KMS-11 (cell line): ENCODE results near the gene LRIT2.

Experiments
- H2AFZ ChIP-seq: fragments of 200-600 bp; sonication (generic); 2 replicates; pipeline ENCODE4 v1.6.1; 2016; ENCODE audit warnings: antibody characterized with exemption, mixed run types, low read depth
- H3K27ac ChIP-seq: fragments of 200-600 bp; sonication (generic); 2 replicates; pipeline ENCODE4 v1.6.1; 2016; ENCODE audit warnings: mild to moderate bottlenecking, mixed run types
- H3K27me3 ChIP-seq: fragments of 200-600 bp; sonication (generic); 2 replicates; pipeline ENCODE4 v1.6.1; 2017; ENCODE audit warnings: mild to moderate bottlenecking, low read depth, mixed run types, moderate library complexity; ENCODE audit not compliant: insufficient read depth
- H3K36me3 ChIP-seq: fragments of 200-600 bp; sonication (generic); 2 replicates; pipeline ENCODE4 v1.6.1; 2017; ENCODE audit warnings: mild to moderate bottlenecking, mixed run types; ENCODE audit not compliant: insufficient read depth
- H3K4me1 ChIP-seq: fragments of 200-600 bp; sonication (generic); 2 replicates; pipeline ENCODE4 v1.6.1; 2016; ENCODE audit warnings: mild to moderate bottlenecking, low read depth, mixed run types; ENCODE audit not compliant: poor library complexity, severe bottlenecking
- H3K4me2 ChIP-seq: fragments of 200-600 bp; sonication (generic); 2 replicates; pipeline ENCODE4 v1.7.0; 2016; ENCODE audit warnings: mild to moderate bottlenecking, mixed run types
- H3K4me3 ChIP-seq: fragments of 200-600 bp; sonication (generic); IDR thresholded peaks from 2 replicates; pipeline ENCODE4 v1.6.1; 2017; ENCODE audit warnings: low read depth, low read length, mixed read lengths; ENCODE audit not compliant: insufficient read depth
- H3K79me2 ChIP-seq: fragments of 200-600 bp; sonication (generic); 2 replicates; pipeline ENCODE4 v1.6.1; 2016; ENCODE audit warnings: low read depth, mixed run types; ENCODE audit not compliant: insufficient read depth
- H3K9ac ChIP-seq: fragments of 200-600 bp; sonication (generic); 2 replicates; pipeline ENCODE4 v1.6.1; 2016; ENCODE audit warnings: mild to moderate bottlenecking, mixed run types
- H4K20me1 ChIP-seq: fragments of 200-600 bp; sonication (generic); 2 replicates; pipeline ENCODE4 v1.6.1; 2016; ENCODE audit warnings: mild to moderate bottlenecking, mixed run types; ENCODE audit not compliant: insufficient read depth
- TF ChIP-seq, protein P1 (sequence below): fragments of 200-600 bp; sonication (generic); conservative IDR thresholded peaks from 2 replicates; pipeline ENCODE4 v1.6.1; 2017; ENCODE audit warnings: low read depth, mild to moderate bottlenecking, antibody characterized with exemption, low read length, moderate library complexity, mixed read lengths

LRIT2 gene

GRCh38 chr10:84262190-84262956 is 37.0 kb upstream of the LRIT2 start:
- Histone ChIP-seq H2AFZ (no peak overlapping the region), H3K79me2 (no peaks in the 10 kb centered on the region), H3K27ac (no peak overlapping the region), H4K20me1 (no peaks in the 10 kb centered on the region), H3K4me1 (no peaks in the 10 kb centered on the region), H3K36me3 (no peaks in the 10 kb centered on the region), H3K27me3 (no peaks in the 10 kb centered on the region), H3K9ac (no peak overlapping the region), H3K4me2 (no peak overlapping the region), H3K4me3 (no peak overlapping the region)
- TF ChIP-seq, protein P1, sequence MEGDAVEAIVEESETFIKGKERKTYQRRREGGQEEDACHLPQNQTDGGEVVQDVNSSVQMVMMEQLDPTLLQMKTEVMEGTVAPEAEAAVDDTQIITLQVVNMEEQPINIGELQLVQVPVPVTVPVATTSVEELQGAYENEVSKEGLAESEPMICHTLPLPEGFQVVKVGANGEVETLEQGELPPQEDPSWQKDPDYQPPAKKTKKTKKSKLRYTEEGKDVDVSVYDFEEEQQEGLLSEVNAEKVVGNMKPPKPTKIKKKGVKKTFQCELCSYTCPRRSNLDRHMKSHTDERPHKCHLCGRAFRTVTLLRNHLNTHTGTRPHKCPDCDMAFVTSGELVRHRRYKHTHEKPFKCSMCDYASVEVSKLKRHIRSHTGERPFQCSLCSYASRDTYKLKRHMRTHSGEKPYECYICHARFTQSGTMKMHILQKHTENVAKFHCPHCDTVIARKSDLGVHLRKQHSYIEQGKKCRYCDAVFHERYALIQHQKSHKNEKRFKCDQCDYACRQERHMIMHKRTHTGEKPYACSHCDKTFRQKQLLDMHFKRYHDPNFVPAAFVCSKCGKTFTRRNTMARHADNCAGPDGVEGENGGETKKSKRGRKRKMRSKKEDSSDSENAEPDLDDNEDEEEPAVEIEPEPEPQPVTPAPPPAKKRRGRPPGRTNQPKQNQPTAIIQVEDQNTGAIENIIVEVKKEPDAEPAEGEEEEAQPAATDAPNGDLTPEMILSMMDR, result no peak

- Histone ChIP-seq H3K4me2 (no peak overlapping the region), H3K4me3 (no peak overlapping the region), H3K4me1 (no peaks in the 10 kb centered on the region), H3K9ac (no peak overlapping the region), H2AFZ (no peak overlapping the region), H3K36me3 (no peaks in the 10 kb centered on the region), H4K20me1 (no peaks in the 10 kb centered on the region), H3K27ac (no peak overlapping the region), H3K27me3 (no peaks in the 10 kb centered on the region), H3K79me2 (no peaks in the 10 kb centered on the region)
- TF ChIP-seq, protein P1, result no peak
Measured at GRCh38 chr10:84261236-84261915, 36.0 kb upstream of the LRIT2 start.

DNA sequence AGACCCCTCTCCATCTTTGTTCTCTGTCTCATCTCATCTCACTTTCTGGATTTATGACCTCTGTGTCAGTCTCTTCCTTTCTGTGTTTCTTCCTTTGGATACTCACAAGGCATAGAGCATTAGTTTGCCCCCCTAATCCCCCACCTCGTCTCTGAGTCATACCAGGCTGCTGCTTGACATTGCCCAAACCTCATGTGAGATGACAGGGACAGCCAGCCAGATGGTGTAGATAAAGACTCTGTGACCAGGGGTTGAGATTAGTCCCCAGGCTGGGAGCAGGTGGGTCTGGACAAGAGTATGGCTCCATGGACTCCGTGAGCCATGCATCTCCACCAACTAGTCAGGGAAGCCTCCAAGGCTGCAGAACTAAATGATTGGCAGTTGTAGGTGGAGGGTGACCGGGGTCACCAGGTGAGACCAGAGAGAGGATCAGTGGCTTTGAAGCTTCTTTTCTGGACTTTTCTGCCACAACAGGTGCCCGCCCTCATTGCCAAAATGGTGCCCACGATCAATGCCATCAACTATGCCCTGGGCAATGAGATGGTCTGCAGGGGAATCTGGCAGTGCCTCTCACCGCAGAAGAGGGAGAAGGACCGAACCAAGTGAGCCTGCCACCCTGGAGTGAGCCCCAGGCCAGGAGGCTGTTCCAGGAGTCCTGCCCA is 32.8 kb upstream of the LRIT2 start:
- no peak overlapping the region for H3K4me3 ChIP-seq
- H3K4me1 ChIP-seq, result no peaks in the 10 kb centered on the region
- no peak overlapping the region for H3K4me2 ChIP-seq
- no peak overlapping the region for H3K9ac ChIP-seq
- H3K36me3 ChIP-seq, result no peaks in the 10 kb centered on the region
- no peaks in the 10 kb centered on the region for H3K79me2 ChIP-seq
- H4K20me1 ChIP-seq, result no peaks in the 10 kb centered on the region
- no peaks in the 10 kb centered on the region for H3K27me3 ChIP-seq
- TF ChIP-seq, protein P1, result no peak
- H2AFZ ChIP-seq, result no peak overlapping the region
- no peak overlapping the region for H3K27ac ChIP-seq

DNA sequence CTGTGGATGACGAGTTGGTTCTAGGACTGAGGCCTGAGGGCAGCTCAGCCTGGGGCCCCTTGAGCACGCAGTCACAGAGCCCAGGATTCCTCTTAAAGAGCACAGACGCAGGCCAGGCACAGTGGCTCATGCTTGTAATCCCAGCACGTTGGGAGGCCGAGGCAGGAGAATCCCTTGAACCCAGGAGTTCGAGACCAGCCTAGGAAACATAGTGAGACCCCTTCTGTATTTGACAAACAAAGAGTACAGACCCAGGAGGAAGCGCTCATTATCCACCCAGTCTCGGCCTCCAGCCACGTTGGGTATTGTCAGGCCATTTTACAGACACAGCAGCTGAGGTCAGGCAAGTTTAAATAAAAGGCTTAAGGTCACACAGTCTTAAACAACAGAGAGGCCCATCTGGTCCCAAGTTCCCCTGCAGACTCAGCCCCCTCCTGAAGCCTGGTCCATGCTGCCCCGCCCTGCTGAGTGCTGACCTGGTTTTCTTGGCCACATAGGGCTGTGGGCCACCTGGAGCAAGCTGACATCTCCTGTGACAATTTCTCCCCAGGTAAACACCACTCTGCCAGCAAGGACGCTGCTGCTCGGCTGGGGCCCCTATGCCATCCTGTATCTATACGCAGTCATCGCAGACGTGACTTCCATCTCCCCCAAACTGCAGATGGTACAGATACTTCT is 32.1 kb upstream of the LRIT2 start:
- H2AFZ ChIP-seq, result no peak overlapping the region
- TF ChIP-seq, protein P1, result no peak
- no peak overlapping the region for H3K4me3 ChIP-seq
- no peaks in the 10 kb centered on the region for H3K4me1 ChIP-seq
- no peaks in the 10 kb centered on the region for H3K79me2 ChIP-seq
- H3K27me3 ChIP-seq, result no peaks in the 10 kb centered on the region
- H3K4me2 ChIP-seq, result no peak overlapping the region
- H3K36me3 ChIP-seq, result no peaks in the 10 kb centered on the region
- H4K20me1 ChIP-seq, result no peaks in the 10 kb centered on the region
- H3K9ac ChIP-seq, result no peak overlapping the region
- H3K27ac ChIP-seq, result no peak overlapping the region
